Prostate gland (tissue), 2 donors: ENCODE measurements around the gene RHBDF2. TPM values are rescaled to one million over a fixed set of nuclear protein-coding genes. Genes with fewer than 3 reads are reported as not detected.

ENCODE experiments used
- DNase-seq: peaks from one replicate; pipeline ENCODE4 v3.0.0-alpha.2; 2019; ENCODE audit warnings: low spot score
- H3K27ac ChIP-seq, 2 donors: fragments of 200-600 bp; sonication (generic); 2 replicates each; pipeline ENCODE4 v1.5.1; 2017 to 2019
- H3K27me3 ChIP-seq: fragments of 200-600 bp; sonication (generic); replicated peaks from 2 replicates; pipeline ENCODE4 v1.5.1; 2019; ENCODE audit not compliant: insufficient read depth
- H3K36me3 ChIP-seq, 2 donors: fragments of 200-600 bp; sonication (generic); 1 replicate in 1 of 2; 2 replicates in 1 of 2; pipeline versions ENCODE4 v1.5.1 to v1.8.1; 2017 to 2019
- H3K4me1 ChIP-seq: fragments of 200-600 bp; sonication (generic); replicated peaks from 2 replicates; pipeline ENCODE4 v1.5.1; 2019
- H3K4me3 ChIP-seq, 2 donors: fragments of 200-600 bp; sonication (generic); 2 replicates each; pipeline ENCODE4 v1.5.1; 2017 to 2019
- H3K9me3 ChIP-seq: fragments of 200-600 bp; sonication (generic); 2 replicates; pipeline ENCODE4 v1.5.1; 2017
- CTCF ChIP-seq, 4 experiments: fragments of 200-600 bp in 2 of 4; fragments of 450-650 bp in 2 of 4; sonication (generic) in 2 of 4; IDR thresholded peaks; 1 replicate in 3 of 4; 2 replicates in 1 of 4; pipeline ENCODE4 v1.5.1; 2016 to 2019; ENCODE audit warnings: antibody characterized with exemption in 4 of 4, mild to moderate bottlenecking in 2 of 4, moderate library complexity in 2 of 4
- POLR2A ChIP-seq: fragments of 450-650 bp; IDR thresholded peaks from one replicate; pipeline ENCODE4 v1.6.1; 2016; ENCODE audit warnings: antibody characterized with exemption, mild to moderate bottlenecking
- POLR2AphosphoS5 ChIP-seq: sonication (generic); formaldehyde crosslinking; IDR thresholded peaks from one replicate; pipeline ENCODE4 v1.6.1; 2017; ENCODE audit warnings: antibody characterized with exemption
- WGBS: methylation state at CpG from one replicate; pipeline ENCODE4 v1.1.5; 2018; 5-methylcytosine and 5-hydroxymethylcytosine counted together
- intact Hi-C: fragments of 100-400 bp; cut with DNase I; formaldehyde crosslinking; loops from one replicate; pipeline ENCODE4 v1.14.2; 2022
- total RNA-seq, 2 donors: library from RNA; depleted of rRNA; stranded (reverse); fragments of >200 nt; gene quantifications; one replicate each; pipeline ENCODE4 v1.1.0, GENCODE V29; 2016

RHBDF2 gene
- total RNA-seq, 2 donors from 2014 or later, result 29.9 to 31.1 TPM

GRCh38 chr17:76540381-76541300, 39.4 kb upstream of the RHBDF2 start:
- TF ChIP-seq POLR2AphosphoS5, result peak; percentile 95
- peak; percentile 52 for TF ChIP-seq POLR2A
- TF ChIP-seq CTCF (IDR thresholded peaks at IDR 0.05), result peak in 2 of 4 experiments; percentile 46
- intact Hi-C loops, result no loop called here
- DNase-seq, result peak; percentile 90
- whole genome bisulfite sequencing, result 8% methylated on average over 25 of the region's 27 CpGs
- Histone ChIP-seq H3K4me1 (peaks cover 4% of the 10 kb centered on the region), H3K4me3 (peak overlapping the region in 1 of 2 donors; percentile 22), H3K27ac (peak overlapping the region; percentile 47), H3K27me3 (peaks cover 3% of the 10 kb centered on the region), H3K9me3 (no peaks in the 10 kb centered on the region), H3K36me3 (no peaks in the 10 kb centered on the region)

GRCh38 chr17:76539631-76540271, 38.5 kb upstream of the RHBDF2 start, which contains the start of gene PRCD:
Gene PRCD (plus strand): TSS chr17:76540044. CDS start chr17:76540142, 98 bp downstream.
- H3K27me3 ChIP-seq, result peaks cover 3% of the 10 kb centered on the region
- H3K36me3 ChIP-seq, result no peaks in the 10 kb centered on the region
- DNase-seq, result no peak
- H3K9me3 ChIP-seq, result no peaks in the 10 kb centered on the region
- H3K4me1 ChIP-seq, result peaks cover 4% of the 10 kb centered on the region
- peak within 1 kb of the TSS in 1 of 2 donors; percentile 22 for H3K4me3 ChIP-seq
- intact Hi-C loops, result no loop called here
- 86% methylated on average over 16 of the region's 22 CpGs for WGBS
- TF ChIP-seq CTCF (IDR thresholded peaks at IDR 0.05) (no peak), POLR2AphosphoS5 (no peak), POLR2A (no peak)
- H3K27ac ChIP-seq, result peak within 1 kb of the TSS; percentile 47

- no peak overlapping the region for H3K27ac ChIP-seq
- H3K9me3 ChIP-seq, result no peaks in the 10 kb centered on the region
- WGBS, result 86% methylated on average over 9 of the region's 9 CpGs
- no peak for TF ChIP-seq POLR2AphosphoS5
- no peak for TF ChIP-seq CTCF (IDR thresholded peaks at IDR 0.05)
- TF ChIP-seq POLR2A, result no peak
- no peaks in the 10 kb centered on the region for H3K36me3 ChIP-seq
- peaks cover 3% of the 10 kb centered on the region for H3K27me3 ChIP-seq
- peaks cover 4% of the 10 kb centered on the region for H3K4me1 ChIP-seq
- intact Hi-C loops, result no loop called here
- no peak overlapping the region for H3K4me3 ChIP-seq
- no peak for DNase-seq
Measured at GRCh38 chr17:76538941-76539570, 37.8 kb upstream of the RHBDF2 start.

GRCh38 chr17:76538281-76538931, 37.2 kb upstream of the RHBDF2 start:
- peak overlapping the region; percentile 27 to 32 for H3K4me3 ChIP-seq
- peaks cover 3% of the 10 kb centered on the region for H3K27me3 ChIP-seq
- H3K4me1 ChIP-seq, result peaks cover 4% of the 10 kb centered on the region
- no peak for TF ChIP-seq POLR2AphosphoS5
- no peak for TF ChIP-seq CTCF (IDR thresholded peaks at IDR 0.05)
- no peak for TF ChIP-seq POLR2A
- peak overlapping the region; percentile 45 to 52 for H3K27ac ChIP-seq
- intact Hi-C loops, result no loop called here
- DNase-seq, result no peak
- no peaks in the 10 kb centered on the region for H3K36me3 ChIP-seq
- 36% methylated on average over 35 of the region's 37 CpGs for WGBS
- no peaks in the 10 kb centered on the region for H3K9me3 ChIP-seq
